ENCODE measurements around the gene SDK1. TPM values are rescaled to one million over a fixed set of nuclear protein-coding genes. Genes with fewer than 3 reads are reported as not detected.

The SDK1 gene
- total and polyA plus RNA-seq, 2 of the 8 experiments (the other 6 are each of a cell fraction or from before 2014, with no cell fraction given), result 3.3 to 7.2 TPM

DNA sequence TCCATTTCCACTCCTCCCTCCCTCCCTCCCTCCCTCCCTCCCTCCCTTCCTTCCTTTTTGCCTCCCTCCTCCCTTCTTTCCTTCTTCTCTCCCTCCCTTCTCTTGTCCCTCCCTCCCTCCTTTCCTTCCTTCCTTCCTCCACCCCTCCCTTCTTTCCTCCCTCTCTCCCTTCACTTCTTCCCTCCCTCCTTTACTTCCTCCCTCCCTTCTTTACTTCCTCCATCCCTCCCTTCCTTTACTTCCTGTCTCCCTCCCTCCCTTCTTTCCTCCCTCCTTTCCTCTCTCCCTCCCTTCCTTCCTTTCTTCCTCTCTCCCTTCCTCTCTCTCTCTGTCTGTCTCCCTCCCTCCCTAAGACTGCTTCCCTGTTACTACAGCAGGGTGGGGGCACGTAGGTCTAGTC lies 782.5 kb downstream of the SDK1 start:
- no peaks in the 10 kb centered on the region; a peak in 1 of 7 replicates for H3K4me1 ChIP-seq (replicated peaks in 1 of 4; ENCODE audit: control insufficient read depth in 3 of 4, insufficient read depth in 4 of 4, low read length in 3 of 4)
- H2BK15ac ChIP-seq (ENCODE audit: low read length), result no peak overlapping the region
- H3K79me2 ChIP-seq (ENCODE audit: control insufficient read depth in 1 of 2, insufficient read depth in 2 of 2, low read length in 2 of 2), result no peaks in the 10 kb centered on the region
- no peak overlapping the region for H4K91ac ChIP-seq (replicated peaks; ENCODE audit: insufficient read length, low read length)
- no peak overlapping the region for H3K14ac ChIP-seq (ENCODE audit: insufficient read length)
- no peak for DNase-seq (ENCODE audit: low read depth in 1 of 2, low spot score in 2 of 2)
- H3K36me3 ChIP-seq (ENCODE audit: control insufficient read depth in 2 of 4, insufficient read depth in 4 of 4, low read length in 3 of 4), result no peaks in the 10 kb centered on the region
- ChIA-PET CTCF (ENCODE audit: partially characterized antibody) (no interaction called here), POLR2A (ENCODE audit: partially characterized antibody) (no interaction called here)
- no peak overlapping the region for H2BK5ac ChIP-seq (ENCODE audit: low read depth, low read length)
- H4K5ac ChIP-seq (ENCODE audit: insufficient read length, low read depth, low read length), result no peak overlapping the region
- no peak overlapping the region for H2BK120ac ChIP-seq (replicated peaks; ENCODE audit: low read depth, low read length)
- no peak for TF ChIP-seq RNF2 (IDR thresholded peaks at IDR 0.05; ENCODE audit: borderline replicate concordance, low read depth, low read length, missing control alignments, poor library complexity, severe bottlenecking)
- no peak for TF ChIP-seq RFX5 (IDR thresholded peaks at IDR 0.05; ENCODE audit: borderline replicate concordance, low read depth, low read length)
- TF ChIP-seq CREB1 (IDR thresholded peaks at IDR 0.05), result no peak
- TF ChIP-seq FOSL1 (IDR thresholded peaks at IDR 0.05; ENCODE audit: insufficient read depth, low read depth, low read length), result no peak
- no peak for TF ChIP-seq KDM4A (IDR thresholded peaks at IDR 0.05; ENCODE audit: low read depth, low read length, severe bottlenecking)
- no peak for TF ChIP-seq BACH1 (IDR thresholded peaks at IDR 0.05; ENCODE audit: low read length)
- TF ChIP-seq GABPA (IDR thresholded peaks at IDR 0.05; ENCODE audit: borderline replicate concordance, insufficient read depth, low read length), result no peak
- no peak overlapping the region for H3K4me3 ChIP-seq (ENCODE audit: extremely low read depth in 1 of 4, insufficient read depth in 2 of 4, low read depth in 3 of 4, low read length in 4 of 4)
- no peaks in the 10 kb centered on the region for H3K9me3 ChIP-seq (ENCODE audit: insufficient read depth in 2 of 2, low read depth in 1 of 2, low read length in 1 of 2)
- H3K4ac ChIP-seq (replicated peaks; ENCODE audit: insufficient read length, low read depth, low read length), result no peak overlapping the region
- no peak overlapping the region for H3K18ac ChIP-seq (ENCODE audit: extremely low read depth, low read length)
- WGBS, 2 experiments (ENCODE audit: extremely low coverage in 1 of 2, insufficient coverage in 1 of 2, insufficient read length in 1 of 2, insufficient replicate concordance in 2 of 2, low coverage in 1 of 2, low lambda C conversion rate in 2 of 2, missing lambda C conversion rate in 1 of 2), result 75% methylated on average over 1 of the region's 1 CpG; no CpG with 5 or more reads in 1 of the 2 experiments
- H2AFZ ChIP-seq (ENCODE audit: low read length), result no peak overlapping the region
- H3K27me3 ChIP-seq (replicated peaks in 1 of 4; ENCODE audit: control insufficient read depth in 3 of 4, extremely low read depth in 1 of 4, insufficient read depth in 3 of 4, low read length in 3 of 4), result no peaks in the 10 kb centered on the region
- no peak overlapping the region for H3K9ac ChIP-seq (replicated peaks in 1 of 4; ENCODE audit: extremely low read depth in 1 of 4, low read depth in 3 of 4, low read length in 3 of 4)
- H2AK5ac ChIP-seq (ENCODE audit: low read depth, low read length), result no peak overlapping the region
- no peak overlapping the region for H3K23ac ChIP-seq (ENCODE audit: insufficient read length)
- no peak overlapping the region for H2BK20ac ChIP-seq (ENCODE audit: low read length)
- no peaks in the 10 kb centered on the region for H4K20me1 ChIP-seq (replicated peaks in 1 of 2; ENCODE audit: control insufficient read depth in 1 of 2, insufficient read depth in 2 of 2, low read length in 2 of 2)
- H3K23me2 ChIP-seq (ENCODE audit: low read depth, low read length), result no peaks in the 10 kb centered on the region; the same call in 1 of the 2 replicates
- no peak overlapping the region for H3K56ac ChIP-seq (replicated peaks; ENCODE audit: insufficient read length, low read depth, low read length)
- H3K79me1 ChIP-seq (ENCODE audit: low read depth, low read length), result no peaks in the 10 kb centered on the region
- no peak overlapping the region for H3K27ac ChIP-seq (ENCODE audit: low read depth, low read length)
- H4K8ac ChIP-seq (ENCODE audit: extremely low read depth, insufficient read depth, low read length), result no peak overlapping the region
- no peak overlapping the region for H3K4me2 ChIP-seq (ENCODE audit: insufficient read depth in 1 of 2, low read depth in 2 of 2, low read length in 2 of 2)
- no peak overlapping the region for H2BK12ac ChIP-seq (ENCODE audit: low read depth, low read length)
- FAIRE-seq, result no peak
